ENCODE measurements around the gene RPP25L. TPM values are rescaled to one million over a fixed set of nuclear protein-coding genes. Genes with fewer than 3 reads are reported as not detected.
A peak's percentile ranks its signal among the peaks of the same experiment; 100 is the strongest.

The RPP25L gene
- total and polyA plus RNA-seq, 9 of the 15 experiments (the other 6 are each of a cell fraction or from before 2014, with no cell fraction given) = 16.3 to 43.7 (median 29.0) TPM

- 0 out of 4 replicates have a peak, but pooled peaks of 1 of the 2 experiments have one; percentile 14 for TF ChIP-seq MAZ (CRISPR knock-in tag; conservative IDR thresholded peaks at IDR 0.05 in 1 of 2, IDR thresholded peaks at IDR 0.05 in 1 of 2)
- 0 out of 4 replicates have a peak, but pooled peaks of 1 of the 2 experiments have one; percentile 14 for TF ChIP-seq RCOR1 (IDR thresholded peaks at IDR 0.05; ENCODE audit: borderline replicate concordance in 1 of 2, low read depth in 2 of 2, low read length in 2 of 2)
- TF ChIP-seq REST (IDR thresholded peaks at IDR 0.05; ENCODE audit: borderline replicate concordance) = peak; percentile 77
- TF ChIP-seq REST (CRISPR knock-in tag; IDR thresholded peaks at IDR 0.05; ENCODE audit: low read depth) = no peak
- TF ChIP-seq ZNF561 (CRISPR knock-in tag; conservative IDR thresholded peaks at IDR 0.05) = no peak
- no peak for TF ChIP-seq XRCC3 (IDR thresholded peaks at IDR 0.05)
- peak; percentile 40; the same call in 1 of the 2 replicates for TF ChIP-seq STAG1 (CRISPR knock-in tag; IDR thresholded peaks at IDR 0.05; ENCODE audit: borderline replicate concordance)
- no peak for TF ChIP-seq NCOA1 (IDR thresholded peaks at IDR 0.05; ENCODE audit: low read depth)
- TF ChIP-seq BHLHE40 (IDR thresholded peaks at IDR 0.05; ENCODE audit: low read length) = peak; percentile 27; the same call in 1 of the 2 replicates
- 0 out of 2 replicates have a peak, but pooled peaks have one; percentile 14 for TF ChIP-seq JUND (IDR thresholded peaks at IDR 0.05; ENCODE audit: borderline replicate concordance, low read depth, low read length)
- no peak for TF ChIP-seq JUND (tag; IDR thresholded peaks at IDR 0.05; ENCODE audit: borderline replicate concordance, low read depth, low read length)
- TF ChIP-seq DNMT1 (IDR thresholded peaks at IDR 0.05) = no peak
- no peak for TF ChIP-seq ZSCAN32 (CRISPR knock-in tag; IDR thresholded peaks at IDR 0.05)
- peak; percentile 14; the same call in 1 of the 2 replicates for TF ChIP-seq TFAP4 (CRISPR knock-in tag; IDR thresholded peaks at IDR 0.05; ENCODE audit: borderline replicate concordance)
- TF ChIP-seq AFF4 (CRISPR knock-in tag; IDR thresholded peaks at IDR 0.05) = no peak
Observed at GRCh38 chr9:34591248-34591916, 20.5 kb downstream of the RPP25L start (continued).

All from K562 (cell line).